Dedifferentiated amniotic fluid mesenchymal stem cell (primary cell): Measurements from ENCODE around the gene NELL1.
"Not testable (repeated sequence)": the region's sequence is repeated elsewhere in the genome, so short reads cannot be mapped to it uniquely, and the experiment has no call there.

Source experiments
- DNase-seq: peaks from one replicate; pipeline ENCODE4 v3.0.0-alpha.2; 2016; ENCODE audit errors: extremely low spot score

Gene NELL1

GRCh38 chr11:21198498-21198897, 529.1 kb downstream of the NELL1 start:
- no peak for DNase-seq

- no peak for DNase-seq
These were observed 535.8 kb downstream of the NELL1 start for GRCh38 chr11:21205205-21205604.

DNA sequence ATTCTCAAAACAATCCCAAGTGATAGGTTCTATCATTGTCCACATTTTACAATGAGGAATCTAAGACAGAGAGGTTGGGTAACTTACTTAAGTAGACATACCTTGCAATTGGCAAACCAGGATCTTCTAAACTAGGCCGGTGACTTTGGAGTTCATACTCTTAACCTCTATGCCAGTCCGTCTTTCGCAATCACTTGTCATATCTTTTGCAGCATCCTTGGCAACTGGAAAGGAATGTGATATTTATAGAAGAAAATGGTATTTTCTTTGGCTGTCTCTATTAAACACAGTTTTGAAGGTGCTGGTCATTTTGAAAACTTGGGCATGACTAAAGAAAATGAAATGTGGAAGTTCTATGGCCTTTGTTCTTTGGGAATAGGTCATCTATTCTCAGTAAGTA, 556.5 kb downstream of the NELL1 start:
- no peak for DNase-seq

GRCh38 chr11:21229224-21229623, 559.8 kb downstream of the NELL1 start:
- no peak for DNase-seq

DNA sequence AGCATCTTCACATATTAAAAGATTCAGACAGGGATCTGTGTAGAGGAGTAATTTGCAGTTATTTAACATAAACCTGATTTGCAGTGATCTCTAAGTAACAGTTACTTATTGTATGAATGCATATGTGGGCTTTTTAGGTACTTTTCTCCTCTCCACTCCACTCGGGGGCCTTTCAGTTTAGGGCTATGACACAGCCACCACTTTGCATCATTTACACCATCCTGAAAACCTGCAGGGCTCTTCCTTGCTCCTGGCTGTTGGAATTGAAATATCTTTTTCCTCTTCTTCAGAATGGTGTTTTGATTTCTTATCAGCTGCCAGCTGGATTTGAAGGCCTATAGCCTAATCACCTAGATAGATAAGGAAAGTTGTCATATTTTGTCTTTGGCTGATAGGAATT, 580.8 kb downstream of the NELL1 start:
- no peak for DNase-seq

DNA sequence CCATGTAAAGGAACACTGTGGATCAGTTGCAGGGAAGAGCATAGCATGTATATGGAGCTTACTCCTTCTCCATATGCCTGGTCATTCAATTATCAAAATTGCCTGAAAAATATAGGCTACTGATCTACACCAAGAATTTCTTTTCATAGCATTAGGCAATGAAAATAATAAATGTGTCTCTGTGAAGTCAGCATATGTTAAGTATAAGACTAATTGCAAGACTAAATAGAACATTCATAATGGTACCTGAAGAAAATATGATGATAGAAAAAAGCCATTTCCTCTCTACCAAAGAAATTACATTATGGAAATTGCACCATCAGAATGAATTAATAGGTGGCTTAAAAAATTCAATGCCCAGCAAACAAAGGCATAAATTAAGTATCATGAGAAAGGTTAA, 584.7 kb downstream of the NELL1 start:
- DNase-seq: no peak

GRCh38 chr11:21254790-21255189, 585.4 kb downstream of the NELL1 start:
- no peak for DNase-seq

- DNase-seq: no peak
These were observed 588.1 kb downstream of the NELL1 start for GRCh38 chr11:21257461-21257860.

GRCh38 chr11:21258414-21258813, 589.0 kb downstream of the NELL1 start:
- no peak for DNase-seq

DNA sequence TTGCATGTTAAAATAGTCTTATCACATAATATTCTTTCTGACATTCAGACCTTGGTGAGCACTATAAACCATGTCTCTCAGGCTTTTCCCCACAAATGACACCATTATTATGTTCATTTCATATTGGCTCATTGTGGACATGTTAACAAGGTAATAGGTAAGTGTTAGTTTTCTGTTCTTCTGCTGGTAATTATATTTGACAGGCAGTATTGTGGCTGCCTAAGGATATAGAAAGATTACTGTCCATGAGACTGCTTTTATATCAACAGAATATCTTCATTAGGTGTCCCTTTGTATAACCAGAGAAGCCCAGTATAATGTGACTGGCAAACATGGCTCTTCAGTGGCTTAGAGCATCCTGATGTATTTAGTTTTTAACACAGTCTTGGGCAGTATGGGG, 590.7 kb downstream of the NELL1 start:
- DNase-seq: no peak

DNA sequence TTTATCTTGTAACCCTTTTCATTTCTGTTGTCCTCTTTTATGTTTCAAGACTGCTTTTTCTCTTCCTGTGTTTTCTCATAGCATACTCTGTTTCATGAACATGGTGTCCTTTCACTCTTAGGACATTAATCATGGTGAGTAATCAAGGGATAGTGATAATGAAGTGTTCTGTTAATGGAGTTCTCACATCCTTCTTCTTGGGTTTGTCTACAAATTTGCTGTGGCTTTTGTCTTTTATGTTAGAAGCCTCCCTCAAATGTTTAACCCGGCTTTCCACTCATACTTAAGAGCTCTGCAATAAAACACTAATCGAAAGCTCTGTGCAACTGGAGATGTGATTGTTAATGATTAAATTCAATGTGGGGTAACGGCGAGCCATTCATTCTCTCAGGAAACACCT, 593.6 kb downstream of the NELL1 start:
- no peak for DNase-seq

- DNase-seq: no peak
These were observed 594.7 kb downstream of the NELL1 start for GRCh38 chr11:21264125-21264524.

DNA sequence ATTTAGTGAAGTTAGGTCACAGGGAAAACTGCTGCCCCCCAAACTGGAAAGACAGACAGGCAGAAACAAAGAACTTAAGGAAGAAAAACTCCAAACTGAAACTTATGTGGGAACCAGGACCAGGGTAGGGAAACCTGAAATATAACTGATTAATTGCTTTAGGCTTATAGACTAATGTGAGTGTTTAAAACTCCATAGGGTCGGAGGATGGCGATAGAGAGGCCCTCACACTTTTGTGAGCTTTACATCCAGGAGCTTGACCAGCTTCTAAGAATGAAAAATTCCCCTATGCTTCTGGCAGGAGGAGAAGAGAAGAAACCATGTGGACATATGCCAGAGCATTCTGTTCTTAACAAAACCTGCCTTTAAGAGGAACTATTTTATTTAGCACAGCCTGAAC, 598.6 kb downstream of the NELL1 start:
- no peak for DNase-seq

GRCh38 chr11:21272139-21272538, 602.8 kb downstream of the NELL1 start:
- DNase-seq: not testable (repeated sequence)

- no peak for DNase-seq
These were observed 609.5 kb downstream of the NELL1 start for GRCh38 chr11:21278840-21279239.

DNA sequence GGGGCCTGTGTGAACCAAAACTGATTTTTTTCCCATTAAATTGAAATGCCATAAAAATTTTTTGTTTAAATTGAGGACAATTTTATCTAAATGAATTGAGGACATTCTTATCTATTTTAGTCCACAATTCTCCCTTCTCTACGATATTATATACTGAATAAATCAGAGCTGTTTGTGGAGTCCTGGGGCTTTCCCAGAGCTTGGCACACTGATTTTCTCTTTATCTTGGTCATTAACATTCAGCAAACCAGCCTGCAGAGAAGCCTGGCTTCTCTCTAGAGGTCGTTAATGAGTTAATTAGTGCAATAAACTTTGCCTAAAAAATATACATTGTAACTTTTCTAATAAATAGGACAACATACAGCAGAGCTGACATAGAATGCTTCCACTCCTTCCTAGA, 615.7 kb downstream of the NELL1 start:
- no peak for DNase-seq

DNA sequence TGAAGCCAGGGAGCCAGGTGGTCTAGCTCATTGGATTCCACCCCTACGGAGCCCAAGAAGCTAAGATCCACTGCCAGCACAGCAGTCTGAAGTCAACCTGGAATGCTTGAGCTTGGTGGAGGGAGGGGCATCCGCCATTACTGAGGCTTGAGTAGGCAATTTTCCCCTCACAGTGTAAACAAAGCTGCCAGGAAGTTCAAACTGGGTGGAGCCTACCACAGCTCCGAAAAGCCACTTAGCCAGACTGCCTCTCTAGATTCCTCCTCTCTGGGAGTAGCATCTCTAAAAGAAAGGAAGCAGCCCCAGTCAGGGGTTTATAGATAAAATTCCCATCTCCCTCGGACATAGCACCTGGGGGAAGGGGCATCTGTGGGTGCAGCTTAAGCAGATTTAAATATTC, 620.3 kb downstream of the NELL1 start:
- no peak for DNase-seq

GRCh38 chr11:21295508-21295907, 626.1 kb downstream of the NELL1 start:
- DNase-seq: no peak

DNA sequence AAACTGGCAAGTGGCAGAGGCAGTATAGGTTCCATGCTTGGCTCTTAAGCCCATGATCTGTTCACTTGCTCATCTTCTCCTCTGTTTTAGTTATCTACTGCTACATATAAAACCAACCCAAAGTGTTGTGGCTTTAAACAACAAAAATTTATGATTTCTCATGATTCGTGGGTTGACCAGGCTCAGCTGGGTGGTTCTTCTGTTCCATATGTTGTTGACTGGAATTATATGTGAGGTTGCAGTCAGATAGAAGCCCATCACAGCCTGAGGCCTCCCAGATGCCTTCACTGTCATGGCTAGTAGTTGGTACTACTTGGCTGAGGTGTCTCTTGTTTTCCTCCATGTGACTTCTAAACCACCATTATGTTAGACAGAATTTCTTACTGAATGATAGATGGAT, 632.6 kb downstream of the NELL1 start:
- no peak for DNase-seq

DNA sequence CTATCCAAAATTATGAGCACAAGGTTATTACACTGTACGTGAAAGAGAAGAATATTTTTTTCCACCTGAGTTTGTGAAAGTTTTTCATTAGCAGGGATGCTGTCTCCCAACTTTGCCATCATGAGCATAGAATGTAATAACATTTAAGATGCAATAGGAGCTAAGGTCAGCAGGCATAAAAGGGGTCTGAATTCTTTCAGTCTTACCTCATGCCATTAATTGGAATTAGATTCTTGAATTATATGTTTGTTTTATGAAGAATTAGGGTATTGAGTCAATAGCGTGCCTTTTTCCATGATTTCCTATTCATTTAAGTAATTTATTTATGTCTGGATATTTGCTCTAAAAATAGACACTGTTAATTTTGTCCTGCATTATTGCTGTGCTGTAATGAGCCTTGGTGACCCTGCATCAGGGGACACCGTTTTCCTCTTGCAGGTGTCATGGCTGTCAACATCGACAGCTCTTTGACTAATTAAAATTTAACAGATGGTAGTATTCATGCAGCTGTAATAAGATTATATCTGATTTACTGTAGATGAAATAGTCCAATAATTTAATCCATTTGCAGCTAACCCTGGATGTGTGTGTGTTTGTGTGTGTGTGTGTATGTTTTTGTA, 637.5 kb downstream of the NELL1 start:
- DNase-seq: no peak

DNA sequence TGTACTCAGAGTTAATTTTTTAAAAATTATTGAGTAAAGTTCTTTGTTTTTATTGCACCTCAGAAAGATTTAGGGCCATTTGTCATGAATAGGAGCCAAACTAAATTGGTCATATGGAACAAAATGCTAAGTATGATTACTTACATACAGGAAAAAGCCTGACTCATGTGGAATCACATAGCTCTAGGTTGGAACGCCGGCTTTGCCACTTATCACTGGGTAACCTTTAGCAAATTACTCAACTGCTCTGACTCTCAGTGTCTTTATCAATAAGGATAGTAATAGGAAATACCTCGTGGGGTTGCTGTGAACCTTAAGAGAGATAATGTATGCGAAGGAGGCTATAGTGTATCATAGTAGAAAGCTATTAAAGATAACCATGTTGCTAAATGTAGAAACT, 638.5 kb downstream of the NELL1 start:
- no peak for DNase-seq

- no peak for DNase-seq
These were observed 647.2 kb downstream of the NELL1 start for GRCh38 chr11:21316591-21316990.

DNA sequence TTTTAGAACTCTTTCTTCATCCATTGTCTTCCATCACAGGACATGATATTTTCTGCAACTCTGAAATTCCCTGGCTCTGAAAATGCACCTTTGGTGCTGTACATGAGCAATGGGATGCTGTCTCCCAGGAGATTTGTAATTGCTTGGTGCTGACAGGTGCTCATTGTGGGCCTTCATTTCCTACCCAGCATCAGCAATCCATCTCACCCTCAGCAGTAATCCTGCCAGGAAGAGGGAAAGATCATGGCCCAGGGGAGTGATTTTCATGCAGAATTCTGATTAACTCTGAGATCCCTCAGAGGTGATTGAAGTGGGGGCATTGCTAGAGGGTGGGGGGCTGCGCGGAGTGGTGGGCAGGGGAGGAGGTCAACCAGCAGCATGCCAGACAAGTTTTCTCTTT, 651.7 kb downstream of the NELL1 start:
- no peak for DNase-seq

DNA sequence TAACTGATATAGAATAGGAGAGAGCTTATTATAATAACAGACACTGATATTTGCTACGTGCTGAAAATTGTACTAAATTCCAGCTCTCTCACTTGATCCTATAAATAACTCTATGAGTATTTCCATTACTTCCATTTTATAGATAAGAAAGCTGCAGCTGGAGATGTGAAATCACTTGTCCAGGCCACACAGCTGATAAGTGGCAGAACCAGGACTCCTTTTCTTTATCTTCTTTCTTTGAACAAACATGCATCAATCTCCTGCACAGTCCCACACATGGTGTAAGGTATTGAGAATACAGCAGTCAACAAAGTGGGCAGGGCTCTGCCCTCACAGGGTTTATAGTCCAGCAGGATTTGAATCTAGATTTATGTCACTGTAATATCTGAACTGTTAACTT, 652.1 kb downstream of the NELL1 start:
- no peak for DNase-seq

- no peak for DNase-seq
These were observed 654.2 kb downstream of the NELL1 start for GRCh38 chr11:21323617-21324016.
